Measurements from ENCODE around the gene DAPK1.
"Not testable (repeated sequence)": the region's sequence is repeated elsewhere in the genome, so short reads cannot be mapped to it uniquely, and the experiment has no call there.

DAPK1 gene

DNA sequence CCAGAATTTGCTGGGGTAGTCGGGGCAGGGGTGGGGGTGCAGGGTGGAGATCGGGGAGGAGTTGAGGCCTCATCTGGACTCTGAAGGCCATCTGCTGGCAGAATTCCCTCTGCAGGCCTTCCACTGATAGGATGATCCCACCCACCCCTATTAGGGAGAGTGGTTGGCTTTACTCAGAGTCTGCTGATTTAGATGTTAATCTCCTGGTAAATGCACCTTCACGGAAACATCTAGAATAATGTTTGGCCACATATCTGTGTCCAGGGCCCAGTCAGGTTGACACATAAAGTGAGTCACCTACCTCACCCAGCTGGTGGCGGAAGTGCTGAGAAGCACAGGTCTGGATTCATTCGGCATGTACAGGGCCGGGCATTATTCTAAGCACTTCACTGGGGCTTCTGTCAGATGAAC lies 50.0 kb downstream of the DAPK1 start:
- TF ChIP-seq, protein P1, sequence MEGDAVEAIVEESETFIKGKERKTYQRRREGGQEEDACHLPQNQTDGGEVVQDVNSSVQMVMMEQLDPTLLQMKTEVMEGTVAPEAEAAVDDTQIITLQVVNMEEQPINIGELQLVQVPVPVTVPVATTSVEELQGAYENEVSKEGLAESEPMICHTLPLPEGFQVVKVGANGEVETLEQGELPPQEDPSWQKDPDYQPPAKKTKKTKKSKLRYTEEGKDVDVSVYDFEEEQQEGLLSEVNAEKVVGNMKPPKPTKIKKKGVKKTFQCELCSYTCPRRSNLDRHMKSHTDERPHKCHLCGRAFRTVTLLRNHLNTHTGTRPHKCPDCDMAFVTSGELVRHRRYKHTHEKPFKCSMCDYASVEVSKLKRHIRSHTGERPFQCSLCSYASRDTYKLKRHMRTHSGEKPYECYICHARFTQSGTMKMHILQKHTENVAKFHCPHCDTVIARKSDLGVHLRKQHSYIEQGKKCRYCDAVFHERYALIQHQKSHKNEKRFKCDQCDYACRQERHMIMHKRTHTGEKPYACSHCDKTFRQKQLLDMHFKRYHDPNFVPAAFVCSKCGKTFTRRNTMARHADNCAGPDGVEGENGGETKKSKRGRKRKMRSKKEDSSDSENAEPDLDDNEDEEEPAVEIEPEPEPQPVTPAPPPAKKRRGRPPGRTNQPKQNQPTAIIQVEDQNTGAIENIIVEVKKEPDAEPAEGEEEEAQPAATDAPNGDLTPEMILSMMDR (IDR thresholded peaks at IDR 0.05; ENCODE audit: borderline replicate concordance, extremely low read depth, low read length, poor library complexity, severe bottlenecking): no peak
- TF ChIP-seq EZH2 (IDR thresholded peaks at IDR 0.05; ENCODE audit: borderline replicate concordance, low read depth, low read length, severe bottlenecking): no peak
- no peaks in the 10 kb centered on the region for H3K36me3 ChIP-seq (ENCODE audit: insufficient read depth, low read length)
- no peak overlapping the region for H2AFZ ChIP-seq (ENCODE audit: low read depth, low read length)
- no peaks in the 10 kb centered on the region for H3K27me3 ChIP-seq (ENCODE audit: insufficient read depth, low read length, poor library complexity)
- no peak overlapping the region for H3K4me2 ChIP-seq (ENCODE audit: insufficient read depth, low read length)
- no peaks in the 10 kb centered on the region for H3K9me3 ChIP-seq (ENCODE audit: insufficient read depth, low read length, severe bottlenecking)
- no peak for ATAC-seq (ENCODE audit: insufficient read depth, low read depth)
- no peaks in the 10 kb centered on the region for H4K20me1 ChIP-seq (ENCODE audit: insufficient read depth, low read length)
- H3K9ac ChIP-seq (ENCODE audit: low read depth, low read length): no peak overlapping the region
- H3K27ac ChIP-seq (ENCODE audit: low read length): no peak overlapping the region
- H3K4me1 ChIP-seq (ENCODE audit: insufficient read depth, low read length): no peaks in the 10 kb centered on the region
- no peak for DNase-seq
- H3K79me2 ChIP-seq (ENCODE audit: insufficient read depth, low read length): no peaks in the 10 kb centered on the region
- H3K4me3 ChIP-seq (ENCODE audit: low read depth in 1 of 2, low read length in 2 of 2): no peak overlapping the region

DNA sequence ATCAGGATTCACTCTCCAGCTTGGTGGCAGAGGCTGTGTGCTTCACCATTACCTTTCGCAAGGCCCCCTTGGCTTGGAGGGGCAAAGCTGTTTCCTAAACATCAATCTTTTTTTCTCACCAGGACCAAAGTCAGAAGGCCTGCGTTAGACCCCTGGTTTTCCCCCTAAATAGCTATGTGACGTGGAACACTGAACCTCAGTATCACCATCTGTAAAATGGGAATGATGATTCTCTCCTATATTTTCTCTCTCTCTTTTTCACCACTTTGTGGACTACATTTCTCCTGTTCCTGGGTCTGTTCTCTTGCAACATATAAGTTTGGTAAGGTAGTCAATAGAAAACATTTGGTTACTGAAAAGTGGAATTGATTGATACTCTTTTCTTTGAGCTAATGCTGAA lies 50.5 kb downstream of the DAPK1 start:
- Histone ChIP-seq H3K4me1 (ENCODE audit: insufficient read depth, low read length) (no peaks in the 10 kb centered on the region), H4K20me1 (ENCODE audit: insufficient read depth, low read length) (no peaks in the 10 kb centered on the region), H2AFZ (ENCODE audit: low read depth, low read length) (no peak overlapping the region), H3K9me3 (ENCODE audit: insufficient read depth, low read length, severe bottlenecking) (no peaks in the 10 kb centered on the region), H3K9ac (ENCODE audit: low read depth, low read length) (no peak overlapping the region), H3K4me3 (ENCODE audit: low read depth in 1 of 2, low read length in 2 of 2) (no peak overlapping the region), H3K27ac (ENCODE audit: low read length) (no peak overlapping the region), H3K27me3 (ENCODE audit: insufficient read depth, low read length, poor library complexity) (no peaks in the 10 kb centered on the region), H3K4me2 (ENCODE audit: insufficient read depth, low read length) (no peak overlapping the region), H3K79me2 (ENCODE audit: insufficient read depth, low read length) (no peaks in the 10 kb centered on the region), H3K36me3 (ENCODE audit: insufficient read depth, low read length) (no peaks in the 10 kb centered on the region)
- no peak for TF ChIP-seq EZH2 (IDR thresholded peaks at IDR 0.05; ENCODE audit: borderline replicate concordance, low read depth, low read length, severe bottlenecking)
- TF ChIP-seq, protein P1 (IDR thresholded peaks at IDR 0.05; ENCODE audit: borderline replicate concordance, extremely low read depth, low read length, poor library complexity, severe bottlenecking): no peak
- no peak for DNase-seq
- no peak for ATAC-seq (ENCODE audit: insufficient read depth, low read depth)

DNA sequence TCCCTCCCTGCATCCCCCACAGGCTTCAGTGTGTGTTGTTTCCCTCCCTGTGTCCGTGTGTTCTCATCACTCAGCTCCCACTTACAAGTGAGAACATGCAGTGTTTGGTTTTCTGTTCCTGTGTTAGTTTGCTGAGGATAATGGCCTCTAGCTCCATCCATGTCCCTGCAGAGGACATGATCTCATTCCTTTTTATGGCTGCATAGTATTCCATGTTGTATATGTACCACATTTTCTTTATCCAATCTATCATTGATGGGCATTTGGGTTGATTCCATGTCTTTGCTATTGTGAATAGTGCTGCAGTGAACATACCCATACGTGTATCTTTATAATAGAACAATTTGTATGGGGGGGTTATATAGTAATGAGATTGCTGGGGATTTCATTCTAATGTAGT lies 51.4 kb downstream of the DAPK1 start:
- not testable (repeated sequence) for H2AFZ ChIP-seq (ENCODE audit: low read depth, low read length); H3K79me2 ChIP-seq (ENCODE audit: insufficient read depth, low read length); DNase-seq; ATAC-seq (ENCODE audit: insufficient read depth, low read depth); H3K36me3 ChIP-seq (ENCODE audit: insufficient read depth, low read length); H3K27ac ChIP-seq (ENCODE audit: low read length); H3K4me2 ChIP-seq (ENCODE audit: insufficient read depth, low read length); H3K27me3 ChIP-seq (ENCODE audit: insufficient read depth, low read length, poor library complexity); H3K9me3 ChIP-seq (ENCODE audit: insufficient read depth, low read length, severe bottlenecking); H4K20me1 ChIP-seq (ENCODE audit: insufficient read depth, low read length); H3K9ac ChIP-seq (ENCODE audit: low read depth, low read length); H3K4me3 ChIP-seq (ENCODE audit: low read depth in 1 of 2, low read length in 2 of 2); H3K4me1 ChIP-seq (ENCODE audit: insufficient read depth, low read length)

DNA sequence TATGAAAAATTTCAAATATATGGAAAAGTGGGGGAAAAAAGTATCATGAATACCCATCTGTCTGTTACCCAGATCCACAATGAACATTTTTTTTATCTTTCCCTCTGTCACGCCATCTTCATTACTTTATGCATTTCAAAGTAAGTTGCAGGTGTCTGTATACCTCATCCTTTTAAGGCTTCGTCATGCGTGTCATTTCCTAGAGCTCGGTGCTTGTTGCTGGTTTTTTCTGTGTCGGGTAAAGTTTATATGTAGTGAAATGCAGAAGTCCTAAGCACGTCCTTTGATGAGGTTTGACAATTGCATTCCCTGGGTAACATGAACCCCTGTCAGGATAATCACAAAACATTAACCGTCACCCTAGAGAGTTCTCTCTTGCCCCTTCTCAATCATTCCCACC lies 52.1 kb downstream of the DAPK1 start:
- Histone ChIP-seq H3K4me1 (ENCODE audit: insufficient read depth, low read length) (no peaks in the 10 kb centered on the region), H3K4me3 (ENCODE audit: low read depth in 1 of 2, low read length in 2 of 2) (no peak overlapping the region), H3K27me3 (ENCODE audit: insufficient read depth, low read length, poor library complexity) (no peaks in the 10 kb centered on the region), H3K9me3 (ENCODE audit: insufficient read depth, low read length, severe bottlenecking) (no peaks in the 10 kb centered on the region), H3K9ac (ENCODE audit: low read depth, low read length) (no peak overlapping the region), H3K27ac (ENCODE audit: low read length) (no peak overlapping the region), H2AFZ (ENCODE audit: low read depth, low read length) (no peak overlapping the region), H3K79me2 (ENCODE audit: insufficient read depth, low read length) (no peaks in the 10 kb centered on the region), H3K4me2 (ENCODE audit: insufficient read depth, low read length) (no peak overlapping the region), H4K20me1 (ENCODE audit: insufficient read depth, low read length) (no peaks in the 10 kb centered on the region), H3K36me3 (ENCODE audit: insufficient read depth, low read length) (no peaks in the 10 kb centered on the region)
- TF ChIP-seq EZH2 (IDR thresholded peaks at IDR 0.05; ENCODE audit: borderline replicate concordance, low read depth, low read length, severe bottlenecking): no peak
- TF ChIP-seq, protein P1 (IDR thresholded peaks at IDR 0.05; ENCODE audit: borderline replicate concordance, extremely low read depth, low read length, poor library complexity, severe bottlenecking): no peak
- ATAC-seq (ENCODE audit: insufficient read depth, low read depth): no peak
- DNase-seq: no peak

All from DND-41 (cell line).